Measurements from ENCODE around the gene TDP1.

Gene TDP1

GRCh38 chr14:89955745-89956660 lies at the start of gene TDP1:
Gene TDP1 (plus strand): TSS chr14:89955927. CDS start chr14:89963115, 7,188 bp downstream.
- 0 out of 2 replicates have a peak, but pooled peaks cover 9% of the 10 kb centered on the region for H3K9me3 ChIP-seq (ENCODE audit: low read length)
- peak within 1 kb of the TSS; percentile 96 for H3K4me2 ChIP-seq (ENCODE audit: low read length)
- H3K27me3 ChIP-seq (ENCODE audit: insufficient read depth, low read length) = no peaks in the 10 kb centered on the region
- H3K4me3 ChIP-seq (ENCODE audit: low read depth, low read length, poor library complexity, severe bottlenecking) = peak within 1 kb of the TSS; percentile 75
- H3K36me3 ChIP-seq (ENCODE audit: insufficient read depth, low read length) = peaks cover 30% of the 10 kb centered on the region
- no peaks in the 10 kb centered on the region for H4K20me1 ChIP-seq (ENCODE audit: insufficient read depth, low read length)
- no peaks in the 10 kb centered on the region for H3K79me2 ChIP-seq (ENCODE audit: insufficient read depth, low read length)
- H3F3A ChIP-seq (ENCODE audit: insufficient read depth, low read length) = no peaks in the 10 kb centered on the region
- no peaks in the 10 kb centered on the region for H3K9me2 ChIP-seq (ENCODE audit: low read depth, low read length)
- H3K27ac ChIP-seq (ENCODE audit: low read depth, low read length, poor library complexity, severe bottlenecking) = peak within 1 kb of the TSS; percentile 64
- H2AFZ ChIP-seq (ENCODE audit: low read length) = peak within 1 kb of the TSS; percentile 85
- peak within 1 kb of the TSS; percentile 75 for H3K9ac ChIP-seq (ENCODE audit: low read length)
- peak; percentile 52 for TF ChIP-seq CTCF (IDR thresholded peaks at IDR 0.05; ENCODE audit: low read length)
- TF ChIP-seq EZH2 (IDR thresholded peaks at IDR 0.05; ENCODE audit: borderline replicate concordance, low read length) = no peak
- H3K4me1 ChIP-seq (ENCODE audit: insufficient read depth, low read length, severe bottlenecking) = peaks cover 25% of the 10 kb centered on the region

- no peak overlapping the region for H3K27ac ChIP-seq (ENCODE audit: low read depth, low read length, poor library complexity, severe bottlenecking)
- H2AFZ ChIP-seq (ENCODE audit: low read length) = no peak overlapping the region
These were observed 49.7 kb upstream of the TDP1 start for GRCh38 chr14:89906000-89906399.

GRCh38 chr14:89907655-89908054 lies 48.1 kb upstream of the TDP1 start:
- TF ChIP-seq EZH2 (IDR thresholded peaks at IDR 0.05; ENCODE audit: borderline replicate concordance, low read length) (no peak), CTCF (IDR thresholded peaks at IDR 0.05; ENCODE audit: low read length) (no peak)
- Histone ChIP-seq H3F3A (ENCODE audit: insufficient read depth, low read length) (no peaks in the 10 kb centered on the region), H2AFZ (ENCODE audit: low read length) (no peak overlapping the region), H3K36me3 (ENCODE audit: insufficient read depth, low read length) (no peaks in the 10 kb centered on the region), H3K27me3 (ENCODE audit: insufficient read depth, low read length) (no peaks in the 10 kb centered on the region), H3K9me3 (ENCODE audit: low read length) (no peaks in the 10 kb centered on the region), H3K79me2 (ENCODE audit: insufficient read depth, low read length) (no peaks in the 10 kb centered on the region), H3K4me3 (ENCODE audit: low read depth, low read length, poor library complexity, severe bottlenecking) (no peak overlapping the region), H4K20me1 (ENCODE audit: insufficient read depth, low read length) (no peaks in the 10 kb centered on the region), H3K9ac (ENCODE audit: low read length) (no peak overlapping the region), H3K27ac (ENCODE audit: low read depth, low read length, poor library complexity, severe bottlenecking) (no peak overlapping the region), H3K9me2 (ENCODE audit: low read depth, low read length) (no peaks in the 10 kb centered on the region), H3K4me1 (ENCODE audit: insufficient read depth, low read length, severe bottlenecking) (no peaks in the 10 kb centered on the region), H3K4me2 (ENCODE audit: low read length) (no peak overlapping the region)

More at GRCh38 chr14:89906000-89906399, 49.7 kb upstream of the TDP1 start:
- no peaks in the 10 kb centered on the region for H3K9me2 ChIP-seq (ENCODE audit: low read depth, low read length)
- H3K9ac ChIP-seq (ENCODE audit: low read length) = no peak overlapping the region
- H4K20me1 ChIP-seq (ENCODE audit: insufficient read depth, low read length) = no peaks in the 10 kb centered on the region
- H3K4me1 ChIP-seq (ENCODE audit: insufficient read depth, low read length, severe bottlenecking) = no peaks in the 10 kb centered on the region
- no peak overlapping the region for H3K4me3 ChIP-seq (ENCODE audit: low read depth, low read length, poor library complexity, severe bottlenecking)
- no peak overlapping the region for H3K4me2 ChIP-seq (ENCODE audit: low read length)
- no peaks in the 10 kb centered on the region for H3K79me2 ChIP-seq (ENCODE audit: insufficient read depth, low read length)
- no peaks in the 10 kb centered on the region for H3F3A ChIP-seq (ENCODE audit: insufficient read depth, low read length)
- no peaks in the 10 kb centered on the region for H3K9me3 ChIP-seq (ENCODE audit: low read length)
- no peaks in the 10 kb centered on the region for H3K36me3 ChIP-seq (ENCODE audit: insufficient read depth, low read length)
- TF ChIP-seq EZH2 (IDR thresholded peaks at IDR 0.05; ENCODE audit: borderline replicate concordance, low read length) (no peak), CTCF (IDR thresholded peaks at IDR 0.05; ENCODE audit: low read length) (no peak)
- H3K27me3 ChIP-seq (ENCODE audit: insufficient read depth, low read length) = no peaks in the 10 kb centered on the region

All from OCI-LY1 (cell line).